Hematopoietic multipotent progenitor cell treated with erythropoietin and hydrocortisone succinate and interleukin-3 and kit ligand, for 15 days (in vitro differentiated cells): Measurements from ENCODE around the gene CTDSP1.

Experiments
- DNase-seq: peaks from one replicate; pipeline ENCODE4 v3.0.0-alpha.2; 2015; ENCODE audit warnings: low spot score

The CTDSP1 gene

GRCh38 chr2:218400167-218400929 is 680 bp downstream of the CTDSP1 start:
- peak; percentile 49 for DNase-seq

DNA sequence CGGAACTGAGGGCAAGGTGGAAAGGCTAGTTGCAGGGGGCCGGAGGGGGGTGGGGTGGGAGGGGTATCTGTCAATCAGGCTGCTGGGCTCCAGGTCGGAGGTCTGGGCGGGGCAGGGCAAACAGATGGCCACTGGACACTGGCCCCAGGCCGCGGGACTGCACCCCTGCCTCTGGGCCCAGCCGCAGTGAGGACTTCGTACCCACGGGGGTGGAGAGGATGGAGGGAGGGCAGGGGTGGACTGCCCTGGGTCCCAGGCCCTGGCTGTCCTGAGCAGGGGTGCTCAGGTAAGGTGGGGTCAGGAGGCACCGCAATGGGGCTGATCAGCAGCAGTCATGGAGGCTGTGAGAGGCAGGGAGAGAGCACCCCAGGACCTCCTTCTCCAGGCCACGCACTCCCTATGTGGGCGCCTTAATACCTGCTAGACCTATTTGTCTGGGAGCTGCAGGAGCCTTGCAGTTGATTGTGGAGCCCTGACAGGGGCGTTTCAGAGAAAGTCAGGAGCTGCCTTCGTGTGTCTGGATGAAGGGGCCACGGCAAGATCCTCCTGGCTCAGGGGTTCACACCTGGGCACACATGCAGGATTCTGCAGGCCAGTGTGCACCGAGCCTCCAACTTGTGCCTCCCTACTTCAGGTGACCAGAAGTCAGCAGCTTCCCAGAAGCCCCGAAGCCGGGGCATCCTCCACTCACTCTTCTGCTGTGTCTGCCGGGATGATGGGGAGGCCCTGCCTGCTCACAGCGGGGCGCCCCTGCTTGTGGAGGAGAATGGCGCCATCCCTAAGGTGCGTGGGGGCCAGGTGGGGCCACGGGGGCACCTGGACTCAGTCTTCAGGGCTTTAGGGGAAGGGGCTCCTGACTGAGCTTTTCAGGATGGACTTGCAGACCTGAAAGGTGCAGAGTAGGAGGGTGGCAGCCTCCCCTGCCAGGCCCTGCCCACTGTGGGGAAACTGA is 1.5 kb downstream of the CTDSP1 start:
- no peak for DNase-seq

DNA sequence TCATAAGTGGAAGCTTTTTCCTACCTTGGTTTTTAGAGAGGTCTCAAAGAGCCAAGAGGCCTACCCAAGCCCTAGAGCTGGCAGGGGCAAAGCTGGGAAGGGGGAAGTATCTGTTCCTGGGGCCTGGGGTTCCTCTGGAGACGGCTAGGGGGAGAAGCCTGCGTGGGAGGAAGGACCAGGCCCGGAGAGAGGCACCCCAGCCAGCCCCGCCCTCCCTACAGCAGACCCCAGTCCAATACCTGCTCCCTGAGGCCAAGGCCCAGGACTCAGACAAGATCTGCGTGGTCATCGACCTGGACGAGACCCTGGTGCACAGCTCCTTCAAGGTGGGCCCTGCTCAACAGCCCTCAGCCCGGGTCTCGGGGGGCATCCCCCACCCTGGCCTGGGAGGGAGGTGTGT is 2.2 kb downstream of the CTDSP1 start:
- no peak for DNase-seq

GRCh38 chr2:218402491-218402901 is 2.8 kb downstream of the CTDSP1 start:
- no peak for DNase-seq

- no peak for DNase-seq
Measured at GRCh38 chr2:218402911-218403411, 3.3 kb downstream of the CTDSP1 start.

DNA sequence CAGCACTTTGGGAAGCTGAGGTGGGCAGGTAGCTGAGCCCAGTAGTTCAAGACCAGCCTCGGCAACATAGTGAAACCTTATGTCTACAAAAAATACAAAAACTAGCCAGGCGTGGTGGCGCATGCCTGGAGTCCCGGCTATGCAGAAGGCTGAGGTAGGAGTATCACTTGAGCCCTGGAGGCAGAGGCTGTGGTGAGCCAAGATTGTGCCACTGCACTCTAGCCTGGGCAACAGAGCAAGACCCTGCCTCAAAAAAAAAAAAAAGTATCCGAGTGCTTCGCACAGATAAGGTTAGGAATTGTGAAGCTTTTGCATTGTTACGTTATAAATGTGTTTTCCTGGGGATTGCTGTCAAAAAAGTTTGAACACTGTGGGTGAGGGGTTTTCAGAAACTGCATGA is 4.1 kb downstream of the CTDSP1 start:
- no peak for DNase-seq

- no peak for DNase-seq
Measured at GRCh38 chr2:218404351-218405085, 4.8 kb downstream of the CTDSP1 start.

DNA sequence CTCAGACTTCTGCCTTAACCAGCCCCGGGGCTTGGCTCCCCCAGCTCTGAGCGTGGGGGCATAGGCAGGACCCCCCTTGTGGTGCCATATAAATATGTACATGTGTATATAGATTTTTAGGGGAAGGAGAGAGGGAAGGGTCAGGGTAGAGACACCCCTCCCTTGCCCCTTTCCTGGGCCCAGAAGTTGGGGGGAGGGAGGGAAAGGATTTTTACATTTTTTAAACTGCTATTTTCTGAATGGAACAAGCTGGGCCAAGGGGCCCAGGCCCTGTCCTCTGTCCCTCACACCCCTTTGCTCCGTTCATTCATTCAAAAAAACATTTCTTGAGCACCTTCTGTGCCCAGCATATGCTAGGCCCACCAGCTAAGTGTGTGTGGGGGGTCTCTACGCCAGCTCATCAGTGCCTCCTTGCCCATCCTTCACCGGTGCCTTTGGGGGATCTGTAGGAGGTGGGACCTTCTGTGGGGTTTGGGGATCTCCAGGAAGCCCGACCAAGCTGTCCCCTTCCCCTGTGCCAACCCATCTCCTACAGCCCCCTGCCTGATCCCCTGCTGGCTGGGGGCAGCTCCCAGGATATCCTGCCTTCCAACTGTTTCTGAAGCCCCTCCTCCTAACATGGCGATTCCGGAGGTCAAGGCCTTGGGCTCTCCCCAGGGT is 5.5 kb downstream of the CTDSP1 start:
- DNase-seq, result no peak

DNA sequence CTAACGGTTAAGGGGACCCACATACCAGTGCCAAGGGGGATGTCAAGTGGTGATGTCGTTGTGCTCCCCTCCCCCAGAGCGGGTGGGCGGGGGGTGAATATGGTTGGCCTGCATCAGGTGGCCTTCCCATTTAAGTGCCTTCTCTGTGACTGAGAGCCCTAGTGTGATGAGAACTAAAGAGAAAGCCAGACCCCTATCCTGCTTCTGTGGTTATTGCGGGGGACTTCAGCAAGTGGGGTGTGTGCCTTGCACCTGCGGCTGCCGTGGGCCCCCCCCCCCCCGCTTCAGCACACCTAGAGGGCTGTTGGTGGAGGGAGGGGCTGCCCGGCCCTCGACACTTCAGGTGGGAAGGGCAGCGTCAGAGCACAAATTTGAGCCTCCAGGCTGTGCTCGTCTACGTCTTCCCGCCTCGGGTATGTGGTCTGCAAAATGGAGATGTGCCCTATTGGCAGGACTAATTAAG is 6.1 kb downstream of the CTDSP1 start:
- no peak for DNase-seq

DNA sequence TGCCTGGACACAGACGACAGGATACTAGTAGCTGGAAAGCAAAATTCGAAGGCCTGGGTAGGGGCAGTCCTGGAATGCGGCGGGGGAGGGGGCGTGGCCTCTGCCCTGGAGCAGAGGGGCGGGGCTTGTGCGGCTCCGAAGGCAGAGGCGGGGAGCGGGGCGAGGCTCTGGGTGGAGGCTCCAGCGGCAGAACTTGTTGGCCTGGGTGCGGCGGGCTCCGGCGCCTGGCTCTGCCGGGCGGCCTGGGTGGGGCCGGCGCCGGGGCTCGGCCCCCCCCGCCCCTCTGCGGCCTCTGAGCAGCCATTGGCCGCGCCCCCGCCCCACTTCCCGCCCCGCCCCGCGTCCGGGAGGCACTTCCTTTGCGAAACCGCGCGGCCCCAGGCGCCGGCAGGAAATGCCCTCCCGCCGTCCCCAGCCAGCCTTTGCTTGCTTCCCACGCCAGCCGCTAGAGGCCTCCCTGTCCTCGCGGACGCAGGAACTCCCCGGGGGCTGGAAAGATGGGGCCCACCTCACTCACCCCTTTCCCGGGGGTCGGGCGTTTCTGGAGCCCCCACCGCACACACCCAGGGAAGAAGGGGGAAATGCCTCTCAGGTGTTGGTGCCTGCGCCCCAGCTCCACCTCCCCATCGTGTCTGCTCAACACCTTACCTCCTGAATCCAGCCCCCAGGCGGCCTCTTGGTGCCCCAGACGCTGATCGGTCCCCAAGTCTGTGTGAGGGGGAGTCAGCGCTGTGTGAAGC is 6.7 kb downstream of the CTDSP1 start:
- DNase-seq, result peak; percentile 95

GRCh38 chr2:218406949-218407618 is 7.4 kb downstream of the CTDSP1 start:
- DNase-seq, result peak; percentile 85

DNA sequence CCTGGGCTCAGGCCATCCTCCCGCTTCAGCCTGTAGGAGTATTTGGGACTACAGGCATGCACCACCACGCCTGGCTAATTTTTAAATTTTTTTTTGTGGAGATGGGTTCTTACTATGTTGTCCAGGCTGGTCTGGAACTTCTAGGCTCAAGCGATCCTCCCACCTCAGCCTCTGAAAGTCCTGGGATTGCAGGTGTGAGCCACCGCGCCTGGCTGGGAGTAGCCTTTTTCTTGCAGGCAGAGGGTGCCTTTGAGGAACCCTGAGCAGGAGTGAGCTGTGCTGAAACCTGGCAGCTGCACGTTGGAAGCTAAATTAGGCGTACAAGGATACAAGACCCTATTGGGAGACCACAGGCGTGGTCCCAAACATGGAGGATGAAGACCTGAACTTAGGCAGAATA is 8.0 kb downstream of the CTDSP1 start:
- no peak for DNase-seq

DNA sequence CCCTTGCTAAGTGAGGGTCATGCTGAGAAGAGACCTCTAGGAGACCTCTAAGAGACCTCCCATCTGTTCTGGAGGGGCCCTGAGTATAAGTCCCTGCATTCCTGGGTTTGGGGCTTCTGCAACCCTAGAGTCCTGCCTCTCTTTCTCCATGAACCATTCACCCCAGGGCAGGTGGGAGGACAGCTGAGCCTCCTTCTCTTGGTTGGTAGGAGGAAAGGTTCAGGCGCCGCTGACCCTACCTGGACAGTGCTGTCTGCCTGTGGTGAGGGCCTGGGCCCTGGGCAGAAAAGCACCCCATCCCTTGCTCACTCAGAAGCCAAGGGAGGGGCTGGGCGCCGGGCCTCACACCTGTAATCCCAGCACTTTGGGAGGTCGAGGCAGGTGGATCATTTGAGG is 18.7 kb downstream of the CTDSP1 start:
- no peak for DNase-seq

- no peak for DNase-seq
Measured at GRCh38 chr2:218418717-218419458, 19.2 kb downstream of the CTDSP1 start, which contains the start of gene VIL1. Gene VIL1 (plus strand): TSS chr2:218419123. CDS start chr2:218423779, 4,656 bp downstream.

DNA sequence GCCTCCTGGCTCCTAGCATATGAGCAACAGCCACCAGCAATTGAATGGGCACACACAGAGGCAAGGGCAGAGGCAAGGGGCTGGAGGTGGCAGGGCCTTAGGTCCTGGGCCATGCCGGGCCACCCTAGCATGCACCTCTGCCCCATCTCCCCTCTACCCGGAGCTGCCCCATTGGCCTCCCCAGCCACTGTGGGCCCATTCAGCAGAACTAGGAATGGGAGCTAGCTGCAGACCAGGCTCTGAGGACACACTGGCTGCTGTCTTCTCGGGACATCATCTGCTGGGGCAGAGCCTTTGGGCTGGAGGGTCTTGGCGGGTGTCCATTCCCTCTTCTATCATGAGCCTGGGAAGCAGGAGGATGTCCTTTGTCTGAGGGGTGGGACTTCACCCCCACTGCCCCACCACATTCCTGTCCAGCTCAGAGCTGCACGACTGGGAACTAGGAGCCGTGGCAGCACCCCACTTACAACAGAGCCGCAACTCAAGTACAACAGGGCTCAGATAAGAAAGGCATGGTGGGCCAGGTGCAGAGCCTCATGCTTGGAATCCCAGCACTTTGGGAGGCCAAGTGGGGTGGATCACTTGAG is 20.1 kb downstream of the CTDSP1 start:
- no peak for DNase-seq

DNA sequence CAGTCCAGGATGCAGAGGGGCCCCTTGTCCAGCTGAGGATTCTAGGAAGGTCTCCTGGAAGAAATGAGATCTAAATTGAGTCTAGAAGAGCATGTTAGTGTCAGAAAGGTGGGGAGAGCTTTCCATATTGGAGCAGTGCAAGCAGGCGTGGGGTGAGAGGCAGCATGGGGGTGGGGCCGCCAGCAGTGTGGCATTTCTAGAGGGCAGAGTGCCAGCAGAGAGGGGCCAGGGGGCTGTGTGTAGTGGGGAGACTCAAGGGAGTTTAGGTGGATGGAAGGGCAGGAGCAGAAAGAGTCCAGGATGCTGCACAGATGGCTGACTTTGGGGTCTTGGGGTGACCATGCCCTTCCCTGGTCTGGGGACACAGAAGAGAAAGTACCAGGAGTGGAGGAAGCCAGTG is 21.4 kb downstream of the CTDSP1 start:
- no peak for DNase-seq

GRCh38 chr2:218422403-218423086 is 22.9 kb downstream of the CTDSP1 start:
- DNase-seq, result peak; percentile 89

DNA sequence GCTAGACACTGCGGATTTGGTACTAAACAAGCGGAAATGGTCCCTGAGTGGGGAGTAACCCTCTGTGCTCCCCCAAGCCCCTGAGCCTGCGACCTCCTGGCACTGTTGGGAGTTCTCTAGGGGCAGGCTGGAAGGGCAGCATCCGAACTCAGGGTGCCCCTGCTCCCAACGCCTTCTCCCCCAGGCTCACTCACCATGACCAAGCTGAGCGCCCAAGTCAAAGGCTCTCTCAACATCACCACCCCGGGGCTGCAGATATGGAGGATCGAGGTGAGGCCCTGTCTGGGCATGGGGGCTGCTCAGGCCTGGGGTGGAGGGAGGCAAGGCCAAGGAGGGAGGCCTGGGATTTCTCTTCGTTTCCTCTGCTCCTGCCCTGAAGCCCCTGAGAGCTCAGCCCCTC is 23.9 kb downstream of the CTDSP1 start:
- DNase-seq, result no peak
